Measurements from ENCODE around the gene FAM193A. TPM values are rescaled to one million over a fixed set of nuclear protein-coding genes. Genes with fewer than 3 reads are reported as not detected.

Gene FAM193A
- polyA plus RNA-seq, 6 donors from 2014 or later: 1.5 to 5.9 (median 2.2) TPM

DNA sequence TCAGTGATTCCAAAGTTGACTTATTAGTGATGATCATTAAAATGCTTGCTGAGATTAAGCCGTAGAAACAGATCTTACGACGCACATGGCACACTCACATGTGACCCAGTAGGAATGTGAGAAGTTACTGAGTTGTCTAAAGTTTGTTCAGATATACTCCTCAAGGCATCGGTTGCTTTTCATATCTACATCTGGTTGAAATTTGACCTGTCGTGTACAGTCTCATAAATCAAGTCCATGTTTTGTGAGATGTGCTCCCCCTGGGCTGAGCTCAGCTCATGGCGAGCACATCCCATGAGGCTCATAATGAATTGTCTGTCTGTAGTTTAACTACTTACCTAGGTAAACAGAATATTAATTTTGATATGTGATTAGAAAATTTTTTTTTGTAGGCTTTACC lies 152.7 kb downstream of the FAM193A start:
- ATAC-seq (ENCODE audit: low read depth in 2 of 2) (no peak), DNase-seq (no peak)
- Mint-ChIP-seq H3K4me1 (peaks cover 50 to 60% (median 53%) of the 10 kb centered on the region in 3 donors), H3K4me3 (peak overlapping the region in 2 of 8 donors; percentile 80 to 82), H3K27ac (peak overlapping the region; percentile 82 to 98 (median 96)), H3K27me3 (no peaks in the 10 kb centered on the region), H3K36me3 (peaks cover 13 to 41% of the 10 kb centered on the region in 2 donors), H3K9me3 (no peaks in the 10 kb centered on the region)

DNA sequence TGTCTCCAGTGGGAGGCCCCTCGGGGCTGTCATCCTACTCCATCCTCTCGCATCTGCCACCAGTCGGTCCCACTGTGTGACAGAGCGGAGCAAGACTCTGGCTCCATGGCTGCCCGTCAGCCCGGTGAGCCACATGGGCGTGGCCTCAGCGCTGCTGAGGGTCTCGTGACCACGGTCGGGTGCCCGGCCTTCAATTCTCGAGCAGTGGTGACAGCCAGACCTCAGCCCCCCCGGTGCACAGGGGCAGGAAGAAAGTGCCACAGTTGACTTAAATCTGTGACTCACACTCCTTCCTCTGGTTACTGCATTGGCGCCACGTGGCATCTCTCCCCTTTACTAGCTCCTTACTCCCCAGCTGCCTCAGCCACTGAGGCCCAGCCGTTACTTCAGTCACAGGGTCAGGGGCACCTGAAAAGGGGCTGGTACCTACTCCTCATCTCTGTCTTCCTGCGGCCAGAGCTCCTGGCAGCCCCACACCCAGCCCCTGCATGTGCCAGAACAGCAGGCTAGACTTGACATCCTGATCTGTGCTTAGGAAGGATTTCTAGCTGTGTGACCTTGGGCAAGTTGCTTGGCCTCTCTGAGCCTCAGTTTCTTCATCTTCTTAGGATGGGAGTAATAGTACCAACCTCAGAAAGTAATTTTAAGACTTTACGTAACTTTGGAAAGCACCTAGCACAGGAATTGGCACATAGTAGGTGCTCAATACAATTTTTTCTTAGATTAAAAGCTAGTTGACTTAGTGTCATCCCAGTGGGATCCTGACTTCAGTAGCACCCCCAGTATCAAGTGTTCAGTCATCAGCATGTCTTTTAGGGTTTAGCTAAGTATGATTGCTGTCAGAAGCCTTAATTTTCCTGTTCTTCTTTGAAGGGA lies 153.6 kb downstream of the FAM193A start:
- H3K27ac Mint-ChIP-seq: peak overlapping the region; percentile 82 to 98 (median 96)

DNA sequence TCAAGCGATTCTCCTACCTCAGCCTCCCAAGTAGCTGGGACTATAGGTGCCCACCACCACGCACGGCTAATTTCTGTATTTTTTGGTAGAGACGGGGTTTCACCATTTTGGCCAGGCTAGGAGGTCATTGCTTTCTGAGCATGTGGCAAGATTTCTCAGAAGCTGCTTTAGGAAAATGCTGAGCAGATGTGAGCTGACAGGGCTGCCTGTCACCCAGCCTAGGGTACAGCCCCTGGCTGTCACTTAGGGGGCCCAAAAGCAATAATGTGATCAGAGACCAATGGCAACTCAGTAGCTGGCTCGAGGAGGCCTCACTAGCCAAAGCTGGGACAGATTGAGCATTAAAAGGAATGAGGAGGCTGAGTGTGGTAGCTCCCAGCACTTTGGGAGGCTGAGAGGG lies 154.9 kb downstream of the FAM193A start:
- Mint-ChIP-seq H3K4me3 (peak overlapping the region in 7 of 8 donors; percentile 9 to 82 (median 68)), H3K27ac (peak overlapping the region; percentile 85 to 98 (median 94)), H3K4me1 (peaks cover 60 to 76% (median 65%) of the 10 kb centered on the region in 3 donors), H3K27me3 (no peaks in the 10 kb centered on the region), H3K9me3 (no peaks in the 10 kb centered on the region), H3K36me3 (peaks cover 15 to 32% of the 10 kb centered on the region in 2 donors)
- ATAC-seq (ENCODE audit: low read depth in 2 of 2) (no peak), DNase-seq (no peak)

More for the DNA sequence above, 153.6 kb downstream of the FAM193A start:
- H3K9me3 Mint-ChIP-seq: no peaks in the 10 kb centered on the region
- peaks cover 52 to 65% (median 55%) of the 10 kb centered on the region in 3 donors for H3K4me1 Mint-ChIP-seq
- DNase-seq: peak; percentile 80
- ATAC-seq (ENCODE audit: low read depth in 2 of 2): peak; percentile 87 to 91
- peak overlapping the region; percentile 19 to 83 (median 68) for H3K4me3 Mint-ChIP-seq
- H3K27me3 Mint-ChIP-seq: no peaks in the 10 kb centered on the region
- peaks cover 16 to 32% of the 10 kb centered on the region in 2 donors for H3K36me3 Mint-ChIP-seq

DNA sequence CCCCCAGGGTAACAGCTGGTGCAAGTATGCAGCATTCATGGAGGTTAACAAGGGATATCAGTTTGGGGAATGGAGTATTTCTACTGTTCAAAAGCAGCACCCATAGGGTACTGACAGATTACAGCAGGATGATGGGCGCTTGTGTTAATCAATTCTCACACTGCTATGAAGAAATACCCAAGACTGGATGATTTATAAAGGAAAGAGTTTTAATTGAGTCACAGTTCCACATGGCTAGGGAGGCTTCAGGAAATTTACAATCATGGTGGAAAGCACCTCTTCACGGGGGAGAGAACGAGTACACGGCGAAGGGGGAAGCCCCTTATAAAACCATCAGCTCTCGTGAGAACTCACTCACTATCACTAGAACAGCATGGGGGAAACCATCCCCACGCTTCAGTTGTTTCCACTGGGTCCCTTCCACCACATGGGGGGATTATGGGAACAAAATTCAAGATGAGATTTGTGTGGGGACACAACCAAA lies 155.5 kb downstream of the FAM193A start:
- Mint-ChIP-seq H3K4me3 (peak overlapping the region in 7 of 8 donors; percentile 17 to 81 (median 70)), H3K36me3 (peaks cover 15 to 32% of the 10 kb centered on the region in 2 donors), H3K4me1 (peaks cover 65 to 83% (median 72%) of the 10 kb centered on the region in 3 donors), H3K27me3 (no peaks in the 10 kb centered on the region), H3K27ac (peak overlapping the region; percentile 88 to 98 (median 95)), H3K9me3 (no peaks in the 10 kb centered on the region)
- ATAC-seq (ENCODE audit: low read depth in 2 of 2) (peak; percentile 12 to 31), DNase-seq (peak; percentile 45)

DNA sequence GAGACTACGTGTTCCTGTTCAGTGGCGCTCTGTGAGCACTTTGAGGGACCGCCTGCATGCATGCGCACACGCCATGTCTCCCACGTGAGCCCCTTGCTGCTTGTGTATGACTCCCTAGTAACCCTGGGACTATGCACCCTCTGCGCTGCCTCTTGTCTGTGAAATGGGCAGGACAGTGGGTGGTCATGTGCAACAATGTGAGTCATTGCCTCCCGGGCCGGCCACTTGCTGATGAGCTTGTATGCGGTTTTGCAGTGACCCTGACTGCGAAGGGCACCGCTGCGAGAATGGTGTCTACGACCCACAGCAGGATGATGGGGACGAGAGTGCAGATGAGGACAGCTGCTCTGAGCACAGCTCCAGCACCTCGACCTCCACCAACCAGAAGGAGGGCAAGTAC lies 158.2 kb downstream of the FAM193A start:
- no peaks in the 10 kb centered on the region for H3K27me3 Mint-ChIP-seq
- no peak for ATAC-seq (ENCODE audit: low read depth in 2 of 2)
- H3K36me3 Mint-ChIP-seq: peaks cover 23 to 26% of the 10 kb centered on the region in 2 donors
- no peaks in the 10 kb centered on the region for H3K9me3 Mint-ChIP-seq
- H3K4me3 Mint-ChIP-seq: peak overlapping the region in 2 of 8 donors; percentile 31 to 70
- DNase-seq: no peak
- H3K27ac Mint-ChIP-seq: peak overlapping the region in 3 of 6 donors; percentile 26 to 68 (median 44)
- peaks cover 53 to 85% (median 59%) of the 10 kb centered on the region in 3 donors for H3K4me1 Mint-ChIP-seq

DNA sequence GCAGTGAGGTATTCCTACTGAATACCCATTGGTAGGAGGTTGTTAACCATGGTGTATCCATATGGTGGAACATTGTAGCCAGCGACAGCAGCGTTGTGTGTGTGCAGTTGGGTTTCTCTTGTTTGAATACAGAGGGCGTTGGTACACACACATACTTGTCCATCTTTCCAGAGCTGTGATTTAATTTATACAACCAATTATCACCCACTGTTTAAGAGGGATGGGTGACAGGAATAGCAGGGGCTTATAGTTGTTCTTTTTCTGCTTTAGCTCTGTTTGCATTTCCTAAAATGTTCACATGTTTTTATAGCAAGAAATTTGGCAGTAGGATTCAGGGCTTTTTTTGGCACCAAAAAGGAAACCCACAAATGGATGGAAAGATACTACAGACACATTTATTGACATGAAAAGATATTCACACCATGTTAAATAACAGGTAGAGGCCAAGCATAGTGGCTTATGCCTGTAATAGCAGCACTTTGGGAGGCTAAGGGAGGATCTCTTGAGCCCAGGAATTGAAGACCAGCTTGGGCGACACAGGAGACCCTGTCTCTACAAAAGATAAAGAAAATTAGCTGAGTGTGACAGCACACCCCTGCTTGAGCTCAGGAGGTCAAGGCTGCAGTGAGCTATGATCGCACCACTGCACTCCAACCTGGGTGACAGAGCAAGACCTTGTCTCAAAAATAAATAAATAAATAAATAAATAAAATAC lies 159.1 kb downstream of the FAM193A start:
- Mint-ChIP-seq H3K4me1 (peaks cover 50 to 77% (median 51%) of the 10 kb centered on the region in 3 donors), H3K27ac (peak overlapping the region in 5 of 6 donors; percentile 23 to 93 (median 53)), H3K36me3 (peaks cover 23 to 34% of the 10 kb centered on the region in 2 donors), H3K4me3 (peak overlapping the region; percentile 23 to 75 (median 58)), H3K9me3 (no peaks in the 10 kb centered on the region), H3K27me3 (no peaks in the 10 kb centered on the region)
- DNase-seq (no peak), ATAC-seq (ENCODE audit: low read depth in 2 of 2) (no peak)

DNA sequence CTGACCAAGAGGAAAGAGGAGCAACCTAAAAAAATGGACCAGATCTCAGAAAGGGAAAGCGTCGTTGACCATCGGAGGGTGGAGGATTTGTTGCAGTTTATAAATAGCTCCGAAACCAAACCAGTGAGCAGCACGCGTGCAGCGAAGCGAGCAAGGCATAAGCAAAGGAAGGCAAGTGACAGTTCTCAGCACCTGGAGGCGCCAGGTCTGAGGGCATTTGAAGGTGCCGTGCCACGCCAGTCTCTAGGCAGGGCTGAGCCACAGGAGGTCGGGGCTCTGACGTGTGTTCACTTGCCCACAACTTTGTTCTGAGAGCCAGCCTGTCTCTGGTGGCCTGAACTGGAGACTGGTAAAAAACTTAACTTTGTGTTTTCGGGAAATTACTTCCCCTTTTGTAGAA lies 160.0 kb downstream of the FAM193A start:
- ATAC-seq (ENCODE audit: low read depth in 2 of 2) (peak; percentile 95 to 97), DNase-seq (peak; percentile 82)
- H3K27ac Mint-ChIP-seq: peak overlapping the region; percentile 92 to 98 (median 97)
- H3K27me3 Mint-ChIP-seq: no peaks in the 10 kb centered on the region
- peaks cover 44 to 69% (median 45%) of the 10 kb centered on the region in 3 donors for H3K4me1 Mint-ChIP-seq
- peaks cover 23 to 39% of the 10 kb centered on the region in 2 donors for H3K36me3 Mint-ChIP-seq
- H3K9me3 Mint-ChIP-seq: no peaks in the 10 kb centered on the region
- H3K4me3 Mint-ChIP-seq: peak overlapping the region; percentile 52 to 88 (median 86)

DNA sequence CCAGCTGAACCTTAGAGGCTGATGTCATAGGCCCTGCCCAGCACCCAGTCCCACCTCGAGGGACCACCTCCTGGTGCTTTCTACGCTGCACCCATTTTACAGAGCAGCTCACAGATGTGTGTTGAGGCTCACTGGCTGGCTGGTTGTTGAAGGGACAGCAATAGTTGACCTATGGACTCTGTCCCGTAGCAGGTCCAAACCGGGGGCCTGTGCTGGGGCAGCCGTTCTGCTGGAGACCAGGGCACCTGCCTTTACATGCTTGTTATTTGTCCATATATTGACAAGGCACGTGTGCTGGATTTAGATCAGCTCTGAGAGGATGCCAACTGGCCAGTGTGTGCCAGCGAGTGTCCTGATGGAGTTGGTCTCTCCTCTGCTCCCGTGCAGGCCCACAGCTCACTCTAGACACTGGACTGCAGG lies 161.6 kb downstream of the FAM193A start:
- Mint-ChIP-seq H3K36me3 (peaks cover 22 to 35% of the 10 kb centered on the region in 2 donors), H3K9me3 (no peaks in the 10 kb centered on the region), H3K27ac (peak overlapping the region; percentile 12 to 96 (median 68)), H3K4me3 (peak overlapping the region in 1 of 8 donors; percentile 9), H3K4me1 (peaks cover 36 to 67% (median 41%) of the 10 kb centered on the region in 3 donors), H3K27me3 (no peaks in the 10 kb centered on the region)
- DNase-seq (no peak), ATAC-seq (ENCODE audit: low read depth in 2 of 2) (no peak)

DNA sequence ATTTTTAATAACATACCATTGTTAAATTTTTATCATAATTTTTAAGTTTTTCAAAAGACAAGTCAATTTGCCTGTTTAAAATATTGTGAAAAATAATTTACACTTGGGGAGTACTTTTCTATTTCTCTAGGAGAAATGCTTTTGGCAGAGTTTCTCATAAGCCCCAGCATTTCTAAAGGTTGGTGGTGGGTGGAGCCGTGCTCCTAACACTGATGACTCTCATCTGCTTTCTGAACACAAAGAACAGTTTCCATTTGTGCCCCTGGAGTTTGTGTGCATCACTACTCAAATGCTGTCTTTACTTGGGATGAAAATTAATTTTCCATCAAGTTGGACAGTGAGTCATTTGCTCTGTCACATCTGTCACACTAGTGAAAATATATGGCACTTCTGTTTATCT lies 162.1 kb downstream of the FAM193A start:
- ATAC-seq (ENCODE audit: low read depth in 2 of 2) (no peak), DNase-seq (no peak)
- Mint-ChIP-seq H3K27ac (peak overlapping the region in 4 of 6 donors; percentile 35 to 96 (median 84)), H3K36me3 (peaks cover 22 to 33% of the 10 kb centered on the region in 2 donors), H3K9me3 (no peaks in the 10 kb centered on the region), H3K4me3 (peak overlapping the region in 1 of 8 donors; percentile 30), H3K4me1 (peaks cover 36 to 67% (median 42%) of the 10 kb centered on the region in 3 donors), H3K27me3 (no peaks in the 10 kb centered on the region)

DNA sequence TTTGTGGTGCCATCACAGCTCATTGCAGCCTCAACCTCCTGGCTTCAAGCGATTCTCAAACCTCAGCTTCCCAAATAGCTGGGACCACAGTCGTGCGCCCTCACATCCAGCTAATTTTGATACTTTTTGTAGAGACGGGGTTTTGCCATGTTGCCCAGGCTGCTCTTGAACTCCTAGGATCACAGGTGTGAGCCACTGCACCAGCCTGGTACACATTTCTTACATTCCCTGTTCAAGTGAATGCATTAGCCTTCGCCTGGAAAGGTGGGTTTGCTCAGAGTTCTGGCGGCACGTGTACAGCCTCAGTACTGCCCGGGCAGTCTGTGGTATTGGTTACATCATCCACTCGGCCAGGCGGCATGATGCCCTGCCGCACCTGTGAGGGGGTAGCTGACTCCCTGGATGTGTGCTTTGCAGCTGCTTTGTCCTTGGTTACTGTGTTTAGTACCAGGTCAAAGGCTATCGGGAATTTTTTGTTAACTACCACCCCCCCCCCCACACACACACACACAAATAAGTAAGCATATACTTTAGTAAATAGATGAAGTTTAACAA lies 162.6 kb downstream of the FAM193A start:
- peak overlapping the region in 1 of 8 donors; percentile 30 for H3K4me3 Mint-ChIP-seq
- ATAC-seq (ENCODE audit: low read depth in 2 of 2) (no peak), DNase-seq (no peak)
- H3K27ac Mint-ChIP-seq: peak overlapping the region in 3 of 6 donors; percentile 35 to 92 (median 76)
- peaks cover 22 to 28% of the 10 kb centered on the region in 2 donors for H3K36me3 Mint-ChIP-seq
- no peaks in the 10 kb centered on the region for H3K9me3 Mint-ChIP-seq
- peaks cover 30 to 62% (median 42%) of the 10 kb centered on the region in 3 donors for H3K4me1 Mint-ChIP-seq
- no peaks in the 10 kb centered on the region for H3K27me3 Mint-ChIP-seq

DNA sequence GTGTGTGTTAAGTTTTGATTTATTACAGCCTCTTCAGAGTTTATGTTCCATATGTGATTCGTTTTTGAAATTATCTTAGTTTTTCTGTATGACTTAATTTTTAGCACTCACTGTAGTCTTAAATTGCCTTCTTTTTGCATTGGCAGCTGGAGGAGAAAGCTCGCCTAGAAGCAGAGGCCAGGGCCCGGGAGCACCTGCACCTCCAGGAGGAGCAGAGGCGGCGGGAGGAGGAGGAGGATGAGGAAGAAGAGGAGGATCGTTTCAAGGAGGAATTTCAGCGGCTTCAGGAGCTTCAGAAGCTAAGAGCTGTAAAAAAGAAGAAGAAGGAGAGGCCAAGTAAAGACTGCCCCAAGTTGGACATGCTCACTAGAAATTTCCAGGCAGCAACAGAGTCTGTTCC lies 163.1 kb downstream of the FAM193A start:
- no peak for DNase-seq
- peaks cover 22 to 27% of the 10 kb centered on the region in 2 donors for H3K36me3 Mint-ChIP-seq
- ATAC-seq (ENCODE audit: low read depth in 2 of 2): no peak
- H3K27me3 Mint-ChIP-seq: no peaks in the 10 kb centered on the region
- H3K4me3 Mint-ChIP-seq: no peak overlapping the region
- no peaks in the 10 kb centered on the region for H3K9me3 Mint-ChIP-seq
- H3K4me1 Mint-ChIP-seq: peaks cover 30 to 57% (median 42%) of the 10 kb centered on the region in 3 donors
- H3K27ac Mint-ChIP-seq: peak overlapping the region in 4 of 6 donors; percentile 20 to 76 (median 65)

DNA sequence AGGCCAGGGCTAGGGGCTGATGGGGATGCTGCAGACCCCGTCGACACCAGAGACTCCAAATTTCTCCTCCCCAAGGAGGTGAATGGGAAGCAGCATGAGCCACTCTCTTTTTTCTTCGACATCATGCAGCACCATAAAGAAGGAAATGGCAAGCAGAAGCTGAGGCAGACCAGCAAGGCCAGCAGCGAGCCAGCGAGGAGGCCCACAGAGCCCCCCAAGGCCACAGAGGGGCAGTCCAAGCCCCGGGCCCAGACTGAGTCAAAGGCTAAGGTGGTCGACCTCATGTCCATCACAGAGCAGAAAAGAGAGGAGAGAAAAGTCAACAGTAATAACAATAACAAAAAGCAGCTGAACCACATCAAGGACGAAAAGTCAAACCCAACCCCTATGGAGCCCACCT lies 163.6 kb downstream of the FAM193A start:
- Mint-ChIP-seq H3K4me1 (peaks cover 28 to 52% (median 37%) of the 10 kb centered on the region in 3 donors), H3K4me3 (no peak overlapping the region), H3K27me3 (no peaks in the 10 kb centered on the region), H3K9me3 (no peaks in the 10 kb centered on the region), H3K27ac (peak overlapping the region in 2 of 6 donors; percentile 34 to 50), H3K36me3 (peaks cover 19 to 27% of the 10 kb centered on the region in 2 donors)
- DNase-seq (no peak), ATAC-seq (ENCODE audit: low read depth in 2 of 2) (no peak)

DNA sequence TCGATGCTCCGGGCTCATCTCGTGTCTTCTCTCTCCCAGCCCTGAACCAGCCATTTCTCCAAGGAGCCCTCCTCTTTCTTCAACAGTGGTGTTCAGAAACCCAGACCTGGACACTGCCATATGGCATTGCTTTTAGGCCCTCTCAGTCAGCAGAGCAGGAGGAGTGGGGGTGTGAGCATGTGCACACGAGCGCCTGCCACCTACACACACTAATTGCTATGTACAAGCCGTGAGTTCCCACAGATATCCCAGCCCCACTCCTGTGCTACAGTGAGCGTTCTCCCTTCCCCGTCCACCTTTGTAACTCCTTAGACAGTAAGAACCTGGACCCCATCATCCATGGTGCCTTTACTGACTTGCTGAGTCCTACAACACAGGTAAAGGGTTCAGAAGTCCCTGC lies 165.9 kb downstream of the FAM193A start:
- Mint-ChIP-seq H3K9me3 (no peaks in the 10 kb centered on the region), H3K4me3 (no peak overlapping the region), H3K27me3 (no peaks in the 10 kb centered on the region), H3K36me3 (peaks cover 16 to 35% of the 10 kb centered on the region in 2 donors), H3K4me1 (peaks cover 13 to 29% (median 16%) of the 10 kb centered on the region in 3 donors), H3K27ac (peak overlapping the region in 4 of 6 donors; percentile 16 to 88 (median 58))
- no peak for DNase-seq
- ATAC-seq (ENCODE audit: low read depth in 2 of 2): no peak
